DMS79 treated with DMSO at 0.1 percent for 48 hours (cell line): Measurements from ENCODE around the gene METTL24.
"Not testable (repeated sequence)": the region's sequence is repeated elsewhere in the genome, so short reads cannot be mapped to it uniquely, and the experiment has no call there.

Source experiments
- DNase-seq: peaks from one replicate; lab custom pipeline; 2025; lab: John Stamatoyannopoulos, UW

The METTL24 gene

GRCh38 chr6:110315207-110315868, 42.8 kb downstream of the METTL24 start:
- DNase-seq: no peak

- peak; percentile 9 for DNase-seq
Measured at GRCh38 chr6:110310861-110311446, 47.2 kb downstream of the METTL24 start.

GRCh38 chr6:110309432-110309831, 48.7 kb downstream of the METTL24 start:
- DNase-seq: not testable (repeated sequence)

- DNase-seq: no peak
Measured at GRCh38 chr6:110307368-110307767, 50.8 kb downstream of the METTL24 start.

GRCh38 chr6:110305832-110306231, 52.3 kb downstream of the METTL24 start:
- not testable (repeated sequence) for DNase-seq

- not testable (repeated sequence) for DNase-seq
Measured at GRCh38 chr6:110303692-110304091, 54.5 kb downstream of the METTL24 start.

- DNase-seq: no peak
Measured at GRCh38 chr6:110298916-110299315, 59.2 kb downstream of the METTL24 start.

GRCh38 chr6:110298411-110298810, 59.7 kb downstream of the METTL24 start:
- DNase-seq: no peak

- no peak for DNase-seq
Measured at GRCh38 chr6:110296241-110297025, 61.7 kb downstream of the METTL24 start.

- DNase-seq: no peak
Measured at GRCh38 chr6:110295451-110296165, 62.5 kb downstream of the METTL24 start.

- no peak for DNase-seq
Measured at GRCh38 chr6:110287462-110288341, 70.4 kb downstream of the METTL24 start.

GRCh38 chr6:110285306-110286060, 72.7 kb downstream of the METTL24 start:
- DNase-seq: peak; percentile 39

- DNase-seq: no peak
Measured at GRCh38 chr6:110284855-110285254, 73.3 kb downstream of the METTL24 start.

GRCh38 chr6:110283657-110284056, 74.5 kb downstream of the METTL24 start:
- DNase-seq: no peak

GRCh38 chr6:110282412-110282811, 75.7 kb downstream of the METTL24 start:
- peak; percentile 50 for DNase-seq

- no peak for DNase-seq
Measured at GRCh38 chr6:110277100-110277665, 81.0 kb downstream of the METTL24 start.

GRCh38 chr6:110272781-110273180, 85.4 kb downstream of the METTL24 start:
- not testable (repeated sequence) for DNase-seq

- no peak for DNase-seq
Measured at GRCh38 chr6:110271732-110272022, 86.5 kb downstream of the METTL24 start.

- DNase-seq: no peak
Measured at GRCh38 chr6:110270165-110270564, 88.0 kb downstream of the METTL24 start.

- DNase-seq: no peak
Measured at GRCh38 chr6:110269623-110270022, 88.5 kb downstream of the METTL24 start.
